HCT116 (cell line): ENCODE measurements around the gene PIGBOS1. TPM values are rescaled to one million over a fixed set of nuclear protein-coding genes. Genes with fewer than 3 reads are reported as not detected.

Experiments used
- ATAC-seq: fragments of 200-7000 bp; cut with Tn5 transposase; 2 replicates; pipeline ENCODE4 v1.9.1; 2020; ENCODE audit warnings: mild to moderate bottlenecking, moderate library complexity
- BruUV-seq: library from RNA; stranded (reverse); fragments of 400-500 nt; replicated peaks from 2 replicates; lab custom pipeline; 2021; lab: Mats Ljungman, UMichigan
- CTCF ChIA-PET: fragments of 300-600 bp; sonication (Branson Sonifier 250); formaldehyde crosslinking; loops from one replicate; lab custom pipeline; 2021; ENCODE audit warnings: antibody characterized with exemption; lab: Charles Lee
- POLR2A ChIA-PET: fragments of 300-600, 350-600 bp; sonication (Branson Sonifier 250); formaldehyde crosslinking; loops from one replicate; lab custom pipeline; 2021; ENCODE audit warnings: antibody characterized with exemption; lab: Charles Lee
- RAD21 ChIA-PET, 2 experiments: fragments of 300-600 bp; sonication (Branson Sonifier 250); formaldehyde crosslinking; loops; one replicate each; lab custom pipeline; 2023; ENCODE audit warnings: low total read pairs in 2 of 2; ENCODE audit not compliant: uncharacterized antibody in 2 of 2, unreplicated experiment in 2 of 2, low non-redundant PET in 1 of 2; lab: Charles Lee
- DNase-seq: peaks from one replicate; pipeline ENCODE4 v3.0.0-alpha.2; 2010; ENCODE audit warnings: low read depth, low spot score
- H2AFZ ChIP-seq: fragments of 200-600 bp; shearing (Covaris generic), sonication (generic); 2 replicates; pipeline ENCODE4 v1.6.1; 2017; ENCODE audit warnings: low read depth, mixed run types, mixed read lengths, antibody characterized with exemption, low read length; ENCODE audit not compliant: poor library complexity, severe bottlenecking
- H3K27ac ChIP-seq: 2 replicates; pipeline ENCODE4 v1.5.1; 2012; ENCODE audit warnings: low read depth, low read length
- H3K27me3 ChIP-seq: fragments of 200-600 bp; sonication (generic); 2 replicates; pipeline ENCODE4 v1.6.1; 2016; ENCODE audit warnings: mixed run types, low read length, mixed read lengths; ENCODE audit not compliant: insufficient read depth
- H3K36me3 ChIP-seq, 2 experiments: fragments of 200-500 bp in 1 of 2; fragments of 200-600 bp in 1 of 2; sonication (Bioruptor generic) in 1 of 2; sonication (generic) in 1 of 2; 2 replicates each; pipeline versions ENCODE4 v1.5.1 to v1.6.1; 2014 to 2016; ENCODE audit warnings: low read length in 2 of 2, inconsistent platforms in 1 of 2, mixed read lengths in 1 of 2, mixed run types in 1 of 2; ENCODE audit not compliant: insufficient read depth in 2 of 2, control insufficient read depth in 1 of 2
- H3K4me1 ChIP-seq, 2 experiments: fragments of 200-600 bp in 1 of 2; sonication (generic) in 1 of 2; 2 replicates each; pipeline versions ENCODE4 v1.5.1 to v1.6.1; 2012 to 2017; ENCODE audit warnings: low read length in 2 of 2, inconsistent platforms in 1 of 2, mild to moderate bottlenecking in 1 of 2, mixed read lengths in 1 of 2, mixed run types in 1 of 2, moderate library complexity in 1 of 2; ENCODE audit not compliant: insufficient read depth in 2 of 2, control insufficient read depth in 1 of 2
- H3K4me2 ChIP-seq: fragments of 200-600 bp; sonication (generic); 2 replicates; pipeline ENCODE4 v1.6.1; 2017; ENCODE audit warnings: mixed run types, low read length, mixed read lengths
- H3K4me3 ChIP-seq, 2 experiments: fragments of 200-600 bp in 1 of 2; sonication (generic) in 1 of 2; replicated peaks in 1 of 2; 2 replicates each; pipeline ENCODE4 v1.5.1; 2011 to 2016; ENCODE audit warnings: low read length in 2 of 2, control low read depth in 1 of 2, low read depth in 1 of 2, mild to moderate bottlenecking in 1 of 2, mixed read lengths in 1 of 2, mixed run types in 1 of 2
- H3K79me2 ChIP-seq: fragments of 200-600 bp; sonication (generic); 2 replicates; pipeline ENCODE4 v1.6.1; 2017; ENCODE audit warnings: mild to moderate bottlenecking, mixed run types, low read length, moderate library complexity, mixed read lengths; ENCODE audit not compliant: insufficient read depth
- H3K9ac ChIP-seq: fragments of 200-600 bp; sonication (generic); 2 replicates; pipeline ENCODE4 v1.6.1; 2016; ENCODE audit warnings: low read length, mixed read lengths
- H3K9me2 ChIP-seq: fragments of 200-600 bp; sonication (generic), shearing (Covaris generic); 2 replicates; pipeline ENCODE4 v1.6.1; 2017; ENCODE audit warnings: mixed run types, mild to moderate bottlenecking, moderate library complexity; ENCODE audit not compliant: insufficient read depth
- H3K9me3 ChIP-seq, 2 experiments: fragments of 200-500 bp in 1 of 2; fragments of 200-600 bp in 1 of 2; sonication (Bioruptor generic) in 1 of 2; sonication (generic) in 1 of 2; 2 replicates each; pipeline ENCODE4 v1.6.1; 2014 to 2017; ENCODE audit warnings: low read length in 2 of 2, mixed read lengths in 2 of 2, inconsistent platforms in 1 of 2, low read depth in 1 of 2, mild to moderate bottlenecking in 1 of 2, mixed run types in 1 of 2, moderate library complexity in 1 of 2; ENCODE audit not compliant: control insufficient read depth in 1 of 2, insufficient read depth in 1 of 2
- H4K20me1 ChIP-seq: fragments of 200-600 bp; sonication (generic), shearing (Covaris generic); 2 replicates; pipeline ENCODE4 v1.6.1; 2017; ENCODE audit warnings: mixed run types, mild to moderate bottlenecking, moderate library complexity; ENCODE audit not compliant: insufficient read depth
- CBX3 ChIP-seq: IDR thresholded peaks from 2 replicates; pipeline ENCODE4 v1.6.1; 2012; ENCODE audit warnings: low read depth
- CEBPB ChIP-seq: IDR thresholded peaks from 2 replicates; pipeline ENCODE4 v1.6.1; 2012; ENCODE audit warnings: low read depth
- EGR1 ChIP-seq: IDR thresholded peaks from 2 replicates; pipeline ENCODE4 v1.6.1; 2012; ENCODE audit warnings: low read depth
- ELF1 ChIP-seq: IDR thresholded peaks from 2 replicates; pipeline ENCODE4 v1.6.1; 2012; ENCODE audit warnings: low read depth, borderline replicate concordance
- EZH2phosphoT487 ChIP-seq: fragments of 200-600 bp; IDR thresholded peaks from 2 replicates; pipeline ENCODE4 v1.6.1; 2018; ENCODE audit warnings: antibody characterized with exemption, borderline replicate concordance
- FOSL1 ChIP-seq: IDR thresholded peaks from 2 replicates; pipeline ENCODE4 v1.6.1; 2012; ENCODE audit warnings: low read depth
- JUND ChIP-seq: IDR thresholded peaks from 2 replicates; pipeline ENCODE4 v1.6.1; 2012
- POLR2A ChIP-seq: IDR thresholded peaks from 2 replicates; pipeline ENCODE4 v1.7.0; 2011; ENCODE audit warnings: borderline replicate concordance; ENCODE audit not compliant: insufficient read depth, insufficient read length; ENCODE audit errors: extremely low read depth
- POLR2AphosphoS5 ChIP-seq: IDR thresholded peaks from 2 replicates; pipeline ENCODE4 v1.6.1; 2011; ENCODE audit warnings: mild to moderate bottlenecking, low read depth, low read length, moderate library complexity
- SIN3A ChIP-seq: IDR thresholded peaks from 2 replicates; pipeline ENCODE4 v1.6.1; 2012; ENCODE audit warnings: low read depth
- SP1 ChIP-seq: IDR thresholded peaks from 2 replicates; pipeline ENCODE4 v1.6.1; 2012; ENCODE audit warnings: low read depth
- SRF ChIP-seq: IDR thresholded peaks from 2 replicates; pipeline ENCODE4 v1.6.1; 2012; ENCODE audit warnings: low read depth
- TCF7L2 ChIP-seq: IDR thresholded peaks from 2 replicates; pipeline ENCODE4 v1.7.0; 2011; ENCODE audit warnings: borderline replicate concordance, inconsistent platforms; ENCODE audit not compliant: insufficient read depth, insufficient read length; ENCODE audit errors: extremely low read depth
- YY1 ChIP-seq: IDR thresholded peaks from 2 replicates; pipeline ENCODE4 v1.6.1; 2011; ENCODE audit warnings: low read length, low read depth, moderate library complexity, mild to moderate bottlenecking; ENCODE audit not compliant: insufficient replicate concordance; ENCODE audit errors: extremely low read depth
- ZFX ChIP-seq: fragments of 450-650 bp; IDR thresholded peaks from 2 replicates; pipeline ENCODE4 v1.6.1; 2017
- ZNF274 ChIP-seq: fragments of 200-500 bp; sonication (Bioruptor generic); IDR thresholded peaks from 2 replicates; pipeline ENCODE4 v1.6.1; 2014; ENCODE audit warnings: mild to moderate bottlenecking, low read depth, low read length, inconsistent platforms
- intact Hi-C: fragments of 100-400 bp; cut with micrococcal nuclease; formaldehyde crosslinking; loops from 2 replicates; pipeline ENCODE4 v1.10.0; 2022
- total RNA-seq: library from RNA; stranded (reverse); gene quantifications from one replicate; pipeline ENCODE4 v1.2.1, GENCODE V29; 2021; ENCODE audit not compliant: unreplicated experiment
- TF ChIP-seq, protein P1 (sequence below): IDR thresholded peaks from 2 replicates; pipeline ENCODE4 v1.6.1; 2012; ENCODE audit warnings: low read depth
- TF ChIP-seq, protein P2 (sequence below): IDR thresholded peaks from 2 replicates; pipeline ENCODE4 v1.6.1; 2012

Gene PIGBOS1
- total RNA-seq, 1 experiment from 2014 or later, result 15.3 TPM

DNA sequence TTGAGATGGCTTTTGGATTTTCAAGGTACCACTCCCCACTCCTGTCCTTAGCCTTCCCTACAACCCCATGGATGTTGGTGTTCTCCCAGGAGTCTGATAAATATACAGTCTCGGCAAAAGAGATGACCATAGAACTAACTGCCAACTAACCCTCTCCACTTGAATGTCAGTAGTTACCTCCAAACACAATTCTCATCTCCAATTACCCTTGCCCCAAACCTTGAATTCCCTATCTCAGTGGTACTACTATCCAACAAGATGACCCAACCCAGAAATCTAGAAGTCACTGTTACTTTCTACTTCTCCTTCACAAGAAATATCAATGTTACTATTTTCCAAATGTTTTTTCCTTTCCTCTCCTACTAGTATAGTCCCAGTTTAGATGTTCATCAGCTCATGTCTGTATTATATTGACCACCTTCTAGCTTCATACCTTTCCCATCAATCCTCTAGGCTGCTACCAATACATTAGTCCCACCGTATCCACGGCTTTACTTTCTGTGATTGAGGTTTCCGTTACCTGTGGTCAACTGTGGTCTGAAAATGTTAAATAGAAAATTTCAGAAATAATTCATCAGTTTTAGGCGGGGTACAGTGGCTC lies 38.2 kb upstream of the PIGBOS1 start:
- no peak for DNase-seq

DNA sequence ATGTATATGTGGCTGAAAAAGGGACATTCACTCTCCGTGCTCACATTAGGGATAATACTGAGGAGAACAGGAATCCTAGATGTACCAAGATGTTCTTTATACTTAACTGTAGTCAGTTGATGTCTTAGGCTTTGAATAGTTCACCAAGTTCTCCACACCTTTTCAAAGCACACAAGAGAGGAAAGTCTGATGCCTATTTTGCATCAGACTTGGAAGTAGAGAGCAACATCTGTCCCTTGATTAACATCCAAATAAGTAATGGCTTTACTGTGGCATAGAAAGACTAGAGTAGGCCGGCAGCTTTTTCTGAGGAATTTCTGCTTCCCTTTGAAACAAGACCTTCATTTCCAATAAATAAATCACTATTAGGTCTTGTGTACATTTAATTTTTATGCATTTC lies 34.1 kb upstream of the PIGBOS1 start:
- H4K20me1 ChIP-seq, result no peaks in the 10 kb centered on the region
- ATAC-seq (no peak), DNase-seq (no peak)
- intact Hi-C loops, result no loop called here
- no peaks in the 10 kb centered on the region for H3K27me3 ChIP-seq
- no peak overlapping the region for H3K4me3 ChIP-seq
- ChIA-PET POLR2A (no interaction called here), CTCF (no interaction called here), RAD21 (no interaction called here)
- no peak overlapping the region for H2AFZ ChIP-seq
- H3K4me2 ChIP-seq, result no peak overlapping the region
- no TSS peak for BruUV-seq
- H3K9me3 ChIP-seq, result no peaks in the 10 kb centered on the region
- no peaks in the 10 kb centered on the region for H3K4me1 ChIP-seq
- no peak overlapping the region for H3K27ac ChIP-seq
- H3K36me3 ChIP-seq, result no peaks in the 10 kb centered on the region
- no peaks in the 10 kb centered on the region for H3K79me2 ChIP-seq
- no peak overlapping the region for H3K9ac ChIP-seq
- H3K9me2 ChIP-seq, result no peaks in the 10 kb centered on the region
- TF ChIP-seq TCF7L2, result no peak
- TF ChIP-seq, protein P1, sequence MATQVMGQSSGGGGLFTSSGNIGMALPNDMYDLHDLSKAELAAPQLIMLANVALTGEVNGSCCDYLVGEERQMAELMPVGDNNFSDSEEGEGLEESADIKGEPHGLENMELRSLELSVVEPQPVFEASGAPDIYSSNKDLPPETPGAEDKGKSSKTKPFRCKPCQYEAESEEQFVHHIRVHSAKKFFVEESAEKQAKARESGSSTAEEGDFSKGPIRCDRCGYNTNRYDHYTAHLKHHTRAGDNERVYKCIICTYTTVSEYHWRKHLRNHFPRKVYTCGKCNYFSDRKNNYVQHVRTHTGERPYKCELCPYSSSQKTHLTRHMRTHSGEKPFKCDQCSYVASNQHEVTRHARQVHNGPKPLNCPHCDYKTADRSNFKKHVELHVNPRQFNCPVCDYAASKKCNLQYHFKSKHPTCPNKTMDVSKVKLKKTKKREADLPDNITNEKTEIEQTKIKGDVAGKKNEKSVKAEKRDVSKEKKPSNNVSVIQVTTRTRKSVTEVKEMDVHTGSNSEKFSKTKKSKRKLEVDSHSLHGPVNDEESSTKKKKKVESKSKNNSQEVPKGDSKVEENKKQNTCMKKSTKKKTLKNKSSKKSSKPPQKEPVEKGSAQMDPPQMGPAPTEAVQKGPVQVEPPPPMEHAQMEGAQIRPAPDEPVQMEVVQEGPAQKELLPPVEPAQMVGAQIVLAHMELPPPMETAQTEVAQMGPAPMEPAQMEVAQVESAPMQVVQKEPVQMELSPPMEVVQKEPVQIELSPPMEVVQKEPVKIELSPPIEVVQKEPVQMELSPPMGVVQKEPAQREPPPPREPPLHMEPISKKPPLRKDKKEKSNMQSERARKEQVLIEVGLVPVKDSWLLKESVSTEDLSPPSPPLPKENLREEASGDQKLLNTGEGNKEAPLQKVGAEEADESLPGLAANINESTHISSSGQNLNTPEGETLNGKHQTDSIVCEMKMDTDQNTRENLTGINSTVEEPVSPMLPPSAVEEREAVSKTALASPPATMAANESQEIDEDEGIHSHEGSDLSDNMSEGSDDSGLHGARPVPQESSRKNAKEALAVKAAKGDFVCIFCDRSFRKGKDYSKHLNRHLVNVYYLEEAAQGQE, result no peak
- TF ChIP-seq JUND, result no peak
- TF ChIP-seq CEBPB, result no peak
- no peak for TF ChIP-seq ZFX
- no peak for TF ChIP-seq ELF1
- no peak for TF ChIP-seq FOSL1
- TF ChIP-seq EGR1, result no peak
- no peak for TF ChIP-seq POLR2AphosphoS5
- no peak for TF ChIP-seq POLR2A
- TF ChIP-seq YY1, result no peak
- no peak for TF ChIP-seq SRF
- no peak for TF ChIP-seq CBX3
- TF ChIP-seq EZH2phosphoT487, result no peak
- TF ChIP-seq SIN3A, result no peak
- no peak for TF ChIP-seq ZNF274

More for the DNA sequence above, 38.2 kb upstream of the PIGBOS1 start:
- RAD21 ChIA-PET, result no interaction called here
- intact Hi-C loops, result no loop called here
- Histone ChIP-seq H3K9me3 (no peaks in the 10 kb centered on the region), H4K20me1 (no peaks in the 10 kb centered on the region), H3K27ac (no peak overlapping the region), H3K4me1 (no peaks in the 10 kb centered on the region), H3K4me2 (no peak overlapping the region), H3K79me2 (no peaks in the 10 kb centered on the region), H3K9me2 (no peaks in the 10 kb centered on the region), H2AFZ (no peak overlapping the region), H3K9ac (no peak overlapping the region), H3K27me3 (no peaks in the 10 kb centered on the region), H3K4me3 (no peak overlapping the region), H3K36me3 (no peaks in the 10 kb centered on the region)
- BruUV-seq, result no TSS peak
- TF ChIP-seq POLR2A, result no peak
- TF ChIP-seq ZFX, result no peak
- no peak for TF ChIP-seq POLR2AphosphoS5
- no peak for TF ChIP-seq ZNF274
- TF ChIP-seq CBX3, result no peak
- no peak for TF ChIP-seq SP1
- TF ChIP-seq, protein P2, sequence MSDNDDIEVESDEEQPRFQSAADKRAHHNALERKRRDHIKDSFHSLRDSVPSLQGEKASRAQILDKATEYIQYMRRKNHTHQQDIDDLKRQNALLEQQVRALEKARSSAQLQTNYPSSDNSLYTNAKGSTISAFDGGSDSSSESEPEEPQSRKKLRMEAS, result no peak
- no peak for TF ChIP-seq EZH2phosphoT487
- no peak for TF ChIP-seq SRF
- TF ChIP-seq YY1, result no peak
- TF ChIP-seq EGR1, result no peak
- POLR2A ChIA-PET, result no interaction called here
- no peak for ATAC-seq
- CTCF ChIA-PET, result no interaction called here
